Measurements from ENCODE around the gene PEX5L. TPM values are rescaled to one million over a fixed set of nuclear protein-coding genes. Genes with fewer than 3 reads are reported as not detected.

Gene PEX5L
- total and polyA plus RNA-seq, 4 experiments from 2014 or later = 0.06 TPM; not detected in 3

GRCh38 chr3:179880868-179881267 is 155.9 kb downstream of the PEX5L start:
- CTCF ChIA-PET (ENCODE audit: partially characterized antibody) = no interaction called here
- Mint-ChIP-seq H3K4me3 (no peak overlapping the region), H3K27me3 (peaks cover 1 to 7% of the 10 kb centered on the region in 2 donors), H3K9me3 (no peaks in the 10 kb centered on the region), H3K36me3 (no peaks in the 10 kb centered on the region), H3K27ac (no peak overlapping the region), H3K4me1 (no peaks in the 10 kb centered on the region)
- no peaks in the 10 kb centered on the region for H3K27me3 ChIP-seq (ENCODE audit: insufficient read depth, low read length)
- H3K27ac ChIP-seq (ENCODE audit: low read depth, low read length) = no peak overlapping the region
- no peak overlapping the region for H3K4me3 ChIP-seq (ENCODE audit: low read length in 2 of 2)
- intact Hi-C loops (cut with micrococcal nuclease) = no loop called here
- POLR2A ChIA-PET (ENCODE audit: partially characterized antibody) = no interaction called here
- H3K9me3 ChIP-seq (ENCODE audit: control insufficient read depth in 1 of 2, low read length in 2 of 2) = no peaks in the 10 kb centered on the region
- H3K36me3 ChIP-seq (ENCODE audit: insufficient read depth, low read length) = no peaks in the 10 kb centered on the region
- H3K4me1 ChIP-seq (ENCODE audit: insufficient read depth, low read length) = no peaks in the 10 kb centered on the region
- no peak for DNase-seq

- H3K27ac ChIP-seq (ENCODE audit: low read depth, low read length) = no peak overlapping the region
- no peaks in the 10 kb centered on the region for H3K36me3 Mint-ChIP-seq
- H3K9me3 ChIP-seq (ENCODE audit: control insufficient read depth in 1 of 2, low read length in 2 of 2) = no peaks in the 10 kb centered on the region
- H3K27me3 ChIP-seq (ENCODE audit: insufficient read depth, low read length) = no peaks in the 10 kb centered on the region
- no peak overlapping the region for H3K4me3 ChIP-seq (ENCODE audit: low read length in 2 of 2)
- peaks cover 0 to 6% of the 10 kb centered on the region in 2 donors for H3K27me3 Mint-ChIP-seq
- DNase-seq = no peak
- CTCF ChIA-PET (ENCODE audit: partially characterized antibody) = no interaction called here
- no peaks in the 10 kb centered on the region for H3K4me1 Mint-ChIP-seq
- no peak overlapping the region for H3K27ac Mint-ChIP-seq
- no peaks in the 10 kb centered on the region for H3K36me3 ChIP-seq (ENCODE audit: insufficient read depth, low read length)
- intact Hi-C loops (cut with micrococcal nuclease) = no loop called here
- no peaks in the 10 kb centered on the region for H3K9me3 Mint-ChIP-seq
- no peaks in the 10 kb centered on the region for H3K4me1 ChIP-seq (ENCODE audit: insufficient read depth, low read length)
- H3K4me3 Mint-ChIP-seq = no peak overlapping the region
- POLR2A ChIA-PET (ENCODE audit: partially characterized antibody) = no interaction called here
Observed at GRCh38 chr3:179876440-179876839, 160.3 kb downstream of the PEX5L start.

GRCh38 chr3:179872842-179873241 is 163.9 kb downstream of the PEX5L start:
- H3K36me3 ChIP-seq (ENCODE audit: insufficient read depth, low read length) = no peaks in the 10 kb centered on the region
- Mint-ChIP-seq H3K27me3 (no peaks in the 10 kb centered on the region), H3K4me3 (no peak overlapping the region), H3K36me3 (no peaks in the 10 kb centered on the region), H3K9me3 (peaks cover 0 to 1% (median 0%) of the 10 kb centered on the region in 8 donors), H3K4me1 (no peaks in the 10 kb centered on the region), H3K27ac (no peak overlapping the region)
- no peaks in the 10 kb centered on the region for H3K4me1 ChIP-seq (ENCODE audit: insufficient read depth, low read length)
- ChIA-PET POLR2A (ENCODE audit: partially characterized antibody) (no interaction called here), CTCF (ENCODE audit: partially characterized antibody) (no interaction called here)
- no peaks in the 10 kb centered on the region for H3K27me3 ChIP-seq (ENCODE audit: insufficient read depth, low read length)
- no peak overlapping the region for H3K27ac ChIP-seq (ENCODE audit: low read depth, low read length)
- no peak overlapping the region for H3K4me3 ChIP-seq (ENCODE audit: low read length in 2 of 2)
- intact Hi-C loops (cut with micrococcal nuclease) = no loop called here
- no peaks in the 10 kb centered on the region for H3K9me3 ChIP-seq (ENCODE audit: control insufficient read depth in 1 of 2, low read length in 2 of 2)
- no peak for DNase-seq

- no peak overlapping the region for H3K4me3 Mint-ChIP-seq
- ChIA-PET CTCF (ENCODE audit: partially characterized antibody) (no interaction called here), POLR2A (ENCODE audit: partially characterized antibody) (no interaction called here)
- H3K27me3 Mint-ChIP-seq = no peaks in the 10 kb centered on the region
- H3K4me1 ChIP-seq (ENCODE audit: insufficient read depth, low read length) = no peaks in the 10 kb centered on the region
- DNase-seq = no peak
- H3K36me3 Mint-ChIP-seq = no peaks in the 10 kb centered on the region
- no peak overlapping the region for H3K27ac ChIP-seq (ENCODE audit: low read depth, low read length)
- no peaks in the 10 kb centered on the region for H3K4me1 Mint-ChIP-seq
- H3K9me3 ChIP-seq (ENCODE audit: control insufficient read depth in 1 of 2, low read length in 2 of 2) = no peaks in the 10 kb centered on the region
- no peaks in the 10 kb centered on the region for H3K27me3 ChIP-seq (ENCODE audit: insufficient read depth, low read length)
- H3K27ac Mint-ChIP-seq = no peak overlapping the region
- H3K36me3 ChIP-seq (ENCODE audit: insufficient read depth, low read length) = no peaks in the 10 kb centered on the region
- peaks cover 0 to 1% (median 0%) of the 10 kb centered on the region in 8 donors for H3K9me3 Mint-ChIP-seq
- intact Hi-C loops (cut with micrococcal nuclease) = no loop called here
- no peak overlapping the region for H3K4me3 ChIP-seq (ENCODE audit: low read length in 2 of 2)
Observed at GRCh38 chr3:179871782-179872181, 165.0 kb downstream of the PEX5L start.

GRCh38 chr3:179868715-179869114 is 168.0 kb downstream of the PEX5L start:
- Histone ChIP-seq H3K36me3 (ENCODE audit: insufficient read depth, low read length) (no peaks in the 10 kb centered on the region), H3K27me3 (ENCODE audit: insufficient read depth, low read length) (no peaks in the 10 kb centered on the region), H3K9me3 (ENCODE audit: control insufficient read depth in 1 of 2, low read length in 2 of 2) (no peaks in the 10 kb centered on the region), H3K27ac (ENCODE audit: low read depth, low read length) (no peak overlapping the region), H3K4me1 (ENCODE audit: insufficient read depth, low read length) (no peaks in the 10 kb centered on the region), H3K4me3 (ENCODE audit: low read length in 2 of 2) (no peak overlapping the region)
- intact Hi-C loops (cut with micrococcal nuclease) = no loop called here
- CTCF ChIA-PET (ENCODE audit: partially characterized antibody) = no interaction called here
- Mint-ChIP-seq H3K4me1 (peaks cover 0 to 3% (median under 1%) of the 10 kb centered on the region in 4 donors), H3K27ac (no peak overlapping the region), H3K27me3 (no peaks in the 10 kb centered on the region), H3K36me3 (no peaks in the 10 kb centered on the region), H3K4me3 (no peak overlapping the region), H3K9me3 (peaks cover 0 to 1% (median 0%) of the 10 kb centered on the region in 8 donors)
- POLR2A ChIA-PET (ENCODE audit: partially characterized antibody) = no interaction called here
- no peak for DNase-seq

- CTCF ChIA-PET (ENCODE audit: partially characterized antibody) = no interaction called here
- Histone ChIP-seq H3K9me3 (ENCODE audit: control insufficient read depth in 1 of 2, low read length in 2 of 2) (no peaks in the 10 kb centered on the region), H3K27ac (ENCODE audit: low read depth, low read length) (no peak overlapping the region), H3K27me3 (ENCODE audit: insufficient read depth, low read length) (no peaks in the 10 kb centered on the region), H3K4me1 (ENCODE audit: insufficient read depth, low read length) (no peaks in the 10 kb centered on the region), H3K4me3 (ENCODE audit: low read length in 2 of 2) (no peak overlapping the region), H3K36me3 (ENCODE audit: insufficient read depth, low read length) (no peaks in the 10 kb centered on the region)
- DNase-seq = no peak
- H3K27ac Mint-ChIP-seq = no peak overlapping the region
- intact Hi-C loops (cut with micrococcal nuclease) = no loop called here
- H3K4me3 Mint-ChIP-seq = no peak overlapping the region
- POLR2A ChIA-PET (ENCODE audit: partially characterized antibody) = no interaction called here
- peaks cover 0 to 1% (median 0%) of the 10 kb centered on the region in 8 donors for H3K9me3 Mint-ChIP-seq
- H3K36me3 Mint-ChIP-seq = no peaks in the 10 kb centered on the region
- peaks cover 0 to 3% (median under 1%) of the 10 kb centered on the region in 4 donors for H3K4me1 Mint-ChIP-seq
- H3K27me3 Mint-ChIP-seq = no peaks in the 10 kb centered on the region
Observed at GRCh38 chr3:179867961-179868360, 168.8 kb downstream of the PEX5L start.

GRCh38 chr3:179865861-179866505 is 170.8 kb downstream of the PEX5L start:
- ChIA-PET POLR2A (ENCODE audit: partially characterized antibody) (no interaction called here), CTCF (ENCODE audit: partially characterized antibody) (interaction anchor here (1.0 kb wide), 1 partner anchor 14 kb away, joined by 4 read pairs; no protein-coding TSS in a partner anchor)
- Mint-ChIP-seq H3K27me3 (no peaks in the 10 kb centered on the region), H3K27ac (no peak overlapping the region), H3K4me3 (no peak overlapping the region), H3K9me3 (peaks cover 0 to 1% (median 0%) of the 10 kb centered on the region in 8 donors), H3K36me3 (no peaks in the 10 kb centered on the region), H3K4me1 (peaks cover 0 to 3% (median under 1%) of the 10 kb centered on the region in 4 donors)
- intact Hi-C loops (cut with micrococcal nuclease) = no loop called here
- no peak overlapping the region for H3K4me3 ChIP-seq (ENCODE audit: low read length in 2 of 2)
- H3K27ac ChIP-seq (ENCODE audit: low read depth, low read length) = no peak overlapping the region
- no peaks in the 10 kb centered on the region for H3K27me3 ChIP-seq (ENCODE audit: insufficient read depth, low read length)
- no peaks in the 10 kb centered on the region for H3K36me3 ChIP-seq (ENCODE audit: insufficient read depth, low read length)
- no peak for DNase-seq
- H3K4me1 ChIP-seq (ENCODE audit: insufficient read depth, low read length) = no peaks in the 10 kb centered on the region
- H3K9me3 ChIP-seq (ENCODE audit: control insufficient read depth in 1 of 2, low read length in 2 of 2) = no peaks in the 10 kb centered on the region
